Stimulated activated CD8-positive, alpha-beta memory T cell treated with anti-CD3 and anti-CD28 coated beads, Interleukin-12 subunit alpha, Interleukin-12 subunit beta, amount 100 ng/mL, for 24 hours (primary cell): ENCODE data around the gene EMC8.

Experiments
- DNase-seq: peaks from one replicate; pipeline ENCODE4 v3.0.0-alpha.2; 2020; ENCODE audit errors: extremely low read depth

The EMC8 gene

DNA sequence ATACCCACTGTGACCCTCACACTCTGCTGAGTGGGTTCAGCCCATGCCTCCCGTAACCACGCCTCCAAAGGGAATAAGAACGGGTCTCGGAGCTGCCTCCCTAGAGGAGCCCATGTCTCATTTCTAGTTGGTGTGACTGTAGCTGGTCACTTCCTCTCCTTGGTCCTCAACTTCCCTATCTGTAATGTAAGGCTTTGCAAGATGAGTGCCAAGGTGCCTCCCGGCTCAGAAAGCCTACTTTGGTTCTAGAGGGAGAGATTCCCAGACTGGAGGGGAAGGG is 69.2 kb downstream of the EMC8 start:
- no peak for DNase-seq

DNA sequence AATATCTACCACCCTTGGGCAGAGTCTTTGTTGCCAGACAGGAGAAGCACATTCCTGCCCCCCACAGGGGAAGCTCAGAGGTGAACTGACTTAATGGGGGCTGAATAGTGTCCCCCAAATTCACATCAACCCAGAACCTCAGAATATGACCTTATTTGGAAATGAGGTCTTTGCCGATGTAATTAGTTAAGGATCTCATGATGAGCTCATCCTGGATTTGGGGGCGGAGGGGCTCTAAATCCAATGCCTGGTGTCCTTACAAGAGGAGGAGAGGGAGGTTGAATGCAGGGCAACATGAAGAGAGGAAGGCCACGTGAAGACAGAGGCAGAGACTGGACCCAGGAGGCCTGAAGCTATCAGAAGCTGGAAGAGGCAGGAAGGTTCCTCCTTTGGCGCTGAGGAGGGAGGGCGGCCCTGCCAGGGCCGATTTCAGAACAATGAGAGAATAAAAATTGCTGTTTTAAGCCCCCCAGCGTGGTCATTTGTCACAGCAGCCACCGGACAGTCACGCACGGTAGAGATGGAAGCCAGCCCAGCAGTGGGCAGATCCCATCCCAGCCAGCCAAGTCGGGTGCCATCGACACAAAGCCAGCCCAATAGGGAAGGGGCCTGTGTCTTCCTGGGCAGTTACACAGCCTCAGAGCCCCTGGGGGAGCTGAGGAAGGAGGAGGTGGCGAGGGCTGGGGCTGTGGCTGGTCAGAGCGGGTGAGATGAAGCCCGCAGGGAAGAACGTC is 69.7 kb downstream of the EMC8 start:
- DNase-seq, result no peak

GRCh38 chr16:85728879-85729278 is 70.5 kb downstream of the EMC8 start:
- DNase-seq, result no peak
